ENCODE measurements around the gene TENM4. TPM values are rescaled to one million over a fixed set of nuclear protein-coding genes. Genes with fewer than 3 reads are reported as not detected.

Gene TENM4
- total RNA-seq, 2 experiments from 2014 or later: not detected

DNA sequence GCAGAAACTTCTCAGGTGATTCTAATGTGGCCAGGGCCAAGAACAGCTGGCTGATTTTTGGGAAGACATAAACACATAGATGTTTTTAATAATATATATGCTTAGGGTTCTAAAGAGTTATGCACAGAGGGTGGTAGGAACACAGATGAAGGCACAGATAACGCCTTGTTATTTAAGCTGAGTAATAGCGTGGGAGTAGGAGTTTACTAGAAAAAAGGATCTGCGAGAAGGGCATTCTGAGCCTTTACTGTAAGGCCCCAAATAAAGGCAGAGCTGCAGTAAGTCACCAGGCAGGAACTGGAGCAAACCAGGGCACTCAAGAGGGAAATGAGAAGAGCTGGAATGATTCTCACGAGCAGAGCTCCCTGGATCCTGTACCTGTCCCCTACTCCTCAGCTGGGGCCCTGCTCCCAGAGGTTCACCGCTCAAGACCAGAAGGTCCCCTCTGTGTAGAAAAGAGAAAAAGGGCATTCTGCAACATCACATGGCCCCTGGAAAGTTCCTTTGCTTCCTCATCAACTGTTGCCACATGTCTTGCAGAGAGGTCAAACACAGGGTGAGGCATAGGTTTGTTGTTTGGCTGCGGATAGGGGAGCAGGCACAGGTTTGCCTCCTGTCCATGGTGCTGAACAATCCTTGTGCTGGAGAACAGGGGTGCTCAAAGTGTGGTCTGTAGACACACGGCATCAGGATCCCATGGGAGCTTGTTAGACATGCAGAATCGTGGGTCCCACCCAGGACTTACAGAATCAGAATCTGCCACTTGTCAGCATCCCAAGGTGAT lies 125.7 kb downstream of the TENM4 start:
- H3K36me3 Mint-ChIP-seq (ENCODE audit: low read depth): no peaks in the 10 kb centered on the region
- H3K27ac Mint-ChIP-seq: no peak overlapping the region
- ATAC-seq (no peak), DNase-seq (no peak)
- TF ChIP-seq CTCF (IDR thresholded peaks at IDR 0.05): no peak
- no peak overlapping the region for H3K4me3 Mint-ChIP-seq
- H3K27me3 Mint-ChIP-seq: peaks cover 3% of the 10 kb centered on the region
- peaks cover 1% of the 10 kb centered on the region for H3K9me3 Mint-ChIP-seq
- ChIA-PET CTCF (no interaction called here), POLR2A (no interaction called here)
- intact Hi-C loops (cut with micrococcal nuclease): no loop called here
- no peaks in the 10 kb centered on the region for H3K4me1 Mint-ChIP-seq (ENCODE audit: low read depth)

DNA sequence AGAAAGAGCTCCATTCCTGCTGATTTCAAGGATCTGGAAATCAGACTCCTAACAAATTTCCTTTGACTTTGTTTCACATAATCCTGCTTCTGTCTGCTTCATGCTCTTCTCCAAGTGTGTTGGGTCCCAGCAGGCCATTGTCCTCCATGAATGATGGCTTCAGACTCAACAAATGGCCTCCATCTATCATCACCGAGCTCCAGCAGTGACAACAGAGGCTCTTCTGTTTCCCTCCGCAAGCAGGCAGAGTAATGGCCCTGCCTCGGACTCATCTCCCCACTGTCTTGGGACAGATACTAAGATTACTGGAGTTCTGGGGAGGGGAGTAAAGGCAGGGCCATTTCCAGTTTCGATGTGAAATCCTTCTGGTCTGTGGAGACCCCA lies 127.3 kb downstream of the TENM4 start:
- Mint-ChIP-seq H3K36me3 (ENCODE audit: low read depth) (no peaks in the 10 kb centered on the region), H3K9me3 (no peaks in the 10 kb centered on the region), H3K4me3 (no peak overlapping the region), H3K27me3 (peaks cover 3% of the 10 kb centered on the region), H3K4me1 (ENCODE audit: low read depth) (no peaks in the 10 kb centered on the region), H3K27ac (no peak overlapping the region)
- DNase-seq (no peak), ATAC-seq (no peak)
- intact Hi-C loops (cut with micrococcal nuclease): no loop called here
- TF ChIP-seq CTCF (IDR thresholded peaks at IDR 0.05): no peak
- ChIA-PET CTCF (no interaction called here), POLR2A (no interaction called here)

DNA sequence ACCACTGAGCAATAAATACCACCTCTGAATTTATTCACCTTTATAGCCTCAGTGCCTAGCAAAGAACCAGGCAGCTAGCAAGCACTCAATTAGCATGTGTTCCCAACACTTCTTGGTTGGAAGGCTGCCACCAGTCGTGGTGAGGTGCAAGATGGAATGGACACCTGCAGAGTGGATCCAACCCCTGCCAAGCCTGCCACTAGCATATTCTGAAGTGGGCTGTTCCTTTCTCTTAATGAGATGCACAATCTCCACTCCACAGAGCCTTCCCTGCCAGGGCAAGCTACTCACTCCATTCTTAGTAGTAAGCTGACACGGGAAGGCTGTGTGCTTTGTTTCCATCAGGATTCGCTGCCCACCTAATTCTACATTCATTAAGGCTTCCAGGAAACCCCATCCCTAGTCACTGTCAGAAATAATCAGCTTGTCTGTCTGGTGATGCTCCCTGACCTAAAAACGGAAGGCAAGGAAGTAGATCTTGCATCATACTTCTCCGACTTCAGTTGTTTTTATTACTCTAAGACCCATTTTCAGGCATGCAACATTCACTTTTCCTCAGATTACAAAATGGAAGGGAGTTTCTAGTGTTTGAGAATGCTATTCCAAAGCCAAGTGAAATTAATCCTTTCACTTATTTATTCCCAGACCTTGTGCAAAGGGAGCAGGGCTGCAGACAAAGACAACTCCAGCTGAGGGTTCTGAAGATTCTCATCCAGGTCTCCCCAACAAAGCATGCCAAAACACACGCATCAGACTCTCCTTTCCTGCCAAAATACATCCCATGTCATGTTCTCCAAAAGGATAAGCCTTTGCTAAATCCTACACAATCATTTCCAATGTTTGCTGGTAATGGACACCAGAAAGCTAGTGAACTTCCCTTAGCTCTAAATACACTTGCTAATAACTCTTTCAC lies 128.0 kb downstream of the TENM4 start:
- ATAC-seq: no peak
- no peak for DNase-seq
- H3K27ac Mint-ChIP-seq: no peak overlapping the region
- H3K36me3 Mint-ChIP-seq (ENCODE audit: low read depth): no peaks in the 10 kb centered on the region
- H3K4me1 Mint-ChIP-seq (ENCODE audit: low read depth): no peaks in the 10 kb centered on the region
- TF ChIP-seq CTCF (IDR thresholded peaks at IDR 0.05): no peak
- intact Hi-C loops (cut with micrococcal nuclease): no loop called here
- H3K4me3 Mint-ChIP-seq: no peak overlapping the region
- ChIA-PET CTCF (no interaction called here), POLR2A (interaction anchor here (0.5 kb wide), 1 partner anchor 131 kb away, joined by 3 read pairs; no protein-coding TSS in a partner anchor)
- H3K9me3 Mint-ChIP-seq: no peaks in the 10 kb centered on the region
- H3K27me3 Mint-ChIP-seq: peaks cover 3% of the 10 kb centered on the region

DNA sequence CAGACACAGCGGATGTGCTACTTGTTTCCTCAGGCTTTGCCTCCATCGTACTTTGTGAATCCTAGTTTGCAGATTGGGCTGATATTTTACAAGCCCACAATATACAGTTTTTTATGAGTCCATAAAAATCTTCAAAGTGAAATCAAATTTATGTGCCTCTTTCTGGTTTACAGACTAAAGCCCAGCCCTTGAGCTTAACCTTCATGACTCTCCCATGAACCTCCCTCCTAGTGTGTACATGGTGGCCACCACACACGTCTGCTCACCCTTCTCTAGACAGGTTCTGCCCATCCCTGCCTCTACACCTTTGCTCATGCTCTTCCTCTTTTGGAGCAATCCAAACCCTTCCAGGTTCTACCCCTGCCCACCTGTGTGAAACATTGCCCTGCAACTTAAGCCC lies 129.4 kb downstream of the TENM4 start:
- H3K4me3 Mint-ChIP-seq: no peak overlapping the region
- ATAC-seq (no peak), DNase-seq (no peak)
- ChIA-PET CTCF (no interaction called here), POLR2A (no interaction called here)
- no peaks in the 10 kb centered on the region for H3K36me3 Mint-ChIP-seq (ENCODE audit: low read depth)
- H3K27me3 Mint-ChIP-seq: peaks cover 3% of the 10 kb centered on the region
- H3K4me1 Mint-ChIP-seq (ENCODE audit: low read depth): no peaks in the 10 kb centered on the region
- no peaks in the 10 kb centered on the region for H3K9me3 Mint-ChIP-seq
- H3K27ac Mint-ChIP-seq: no peak overlapping the region
- TF ChIP-seq CTCF (IDR thresholded peaks at IDR 0.05): no peak
- intact Hi-C loops (cut with micrococcal nuclease): no loop called here

DNA sequence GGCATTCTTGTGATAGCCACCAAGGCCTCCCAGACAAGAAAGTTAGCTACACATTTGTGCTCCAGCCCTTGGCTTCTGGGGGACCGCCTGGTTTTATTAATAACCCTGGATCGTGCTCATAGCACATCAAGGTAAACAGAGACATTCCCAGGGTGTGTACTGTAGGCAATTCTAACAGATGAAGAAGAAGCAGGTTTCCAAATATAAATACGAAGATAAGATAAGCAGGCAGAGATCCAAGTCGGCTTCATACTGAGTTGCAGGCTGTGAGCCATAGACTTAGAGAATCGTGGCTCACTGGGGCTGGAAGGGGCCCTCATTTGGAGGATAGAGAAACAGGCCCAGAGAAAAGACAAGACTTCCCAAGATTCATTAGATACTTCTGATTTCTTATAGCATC lies 131.4 kb downstream of the TENM4 start:
- intact Hi-C loops (cut with micrococcal nuclease): no loop called here
- ATAC-seq (no peak), DNase-seq (no peak)
- POLR2A ChIA-PET: no interaction called here
- no peak overlapping the region for H3K4me3 Mint-ChIP-seq
- CTCF ChIA-PET: no interaction called here
- peaks cover 3% of the 10 kb centered on the region for H3K27me3 Mint-ChIP-seq
- no peak overlapping the region for H3K27ac Mint-ChIP-seq
- TF ChIP-seq CTCF (IDR thresholded peaks at IDR 0.05): no peak
- H3K9me3 Mint-ChIP-seq: no peaks in the 10 kb centered on the region
- H3K4me1 Mint-ChIP-seq (ENCODE audit: low read depth): no peaks in the 10 kb centered on the region
- no peaks in the 10 kb centered on the region for H3K36me3 Mint-ChIP-seq (ENCODE audit: low read depth)

Measured in activated CD8-positive, alpha-beta T cell treated with anti-CD3 and anti-CD28 coated beads for 36 hours (primary cell).